Measurements from ENCODE around the gene FRMPD4.
"Not testable (repeated sequence)": the region's sequence is repeated elsewhere in the genome, so short reads cannot be mapped to it uniquely, and the experiment has no call there.

Gene FRMPD4

DNA sequence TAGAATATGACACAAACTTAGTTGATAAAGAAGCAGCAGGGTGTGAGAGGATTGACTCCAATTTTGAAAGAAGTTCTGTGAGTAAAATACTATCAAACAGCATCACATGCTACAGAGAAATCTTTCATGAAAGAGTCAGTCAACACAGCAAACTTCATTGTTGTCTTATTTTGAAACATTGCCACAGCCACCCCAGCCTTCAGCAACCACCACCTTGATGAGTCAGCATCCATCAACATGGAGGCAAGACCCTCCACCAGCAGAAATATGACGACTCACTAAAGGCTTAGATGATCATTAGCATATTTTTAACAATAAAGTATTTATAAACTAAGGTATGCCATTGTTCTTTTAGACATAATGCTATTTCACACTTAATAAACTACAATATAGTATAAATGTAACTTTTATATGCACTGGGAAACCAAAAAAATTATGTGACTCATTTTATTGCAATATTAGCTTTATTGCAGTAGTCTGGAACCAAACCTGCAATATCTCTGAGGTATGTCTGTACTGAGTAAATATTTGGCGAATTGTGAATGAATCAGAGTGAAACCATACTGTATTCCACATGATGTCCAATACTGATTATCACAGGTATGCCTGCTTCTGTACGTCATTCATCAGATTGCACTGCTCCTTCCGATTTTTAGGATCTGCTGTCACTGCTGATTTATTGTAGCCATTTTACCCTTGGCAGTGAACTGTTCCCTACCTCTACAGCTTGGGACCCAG lies 11.6 kb downstream of the FRMPD4 start:
- no peaks in the 10 kb centered on the region for H3K4me1 ChIP-seq (ENCODE audit: insufficient read depth, low read length)
- H3K27me3 ChIP-seq (ENCODE audit: insufficient read depth, low read length) = no peaks in the 10 kb centered on the region
- no peaks in the 10 kb centered on the region for H3K36me3 ChIP-seq (ENCODE audit: insufficient read depth, low read depth, low read length)
- no peak overlapping the region for H3K9ac ChIP-seq (ENCODE audit: low read depth, low read length)
- H3K9me3 ChIP-seq (ENCODE audit: insufficient read depth, low read depth, low read length) = no peaks in the 10 kb centered on the region
- no peak overlapping the region for H3K4me3 ChIP-seq (ENCODE audit: low read length)
- H3K27ac ChIP-seq (ENCODE audit: low read length) = no peak overlapping the region

DNA sequence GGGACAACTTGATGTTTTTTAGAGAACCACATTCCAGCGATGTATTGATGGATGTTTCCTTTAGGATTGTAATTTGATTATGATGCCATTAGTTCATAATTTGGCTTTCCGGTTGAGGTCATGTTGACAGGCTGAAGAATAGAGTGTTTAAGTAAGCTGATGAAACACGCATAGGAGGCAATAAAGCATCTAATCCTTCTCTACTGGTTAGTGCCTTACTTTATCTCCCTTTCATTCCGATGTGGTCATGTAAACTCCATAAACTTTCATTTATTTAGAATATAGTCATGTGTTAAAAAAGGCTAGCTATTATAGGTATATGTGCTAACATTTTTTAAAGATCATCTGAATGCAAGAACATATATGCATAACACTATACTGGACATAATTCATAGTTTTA lies 15.0 kb downstream of the FRMPD4 start:
- no peaks in the 10 kb centered on the region for H3K36me3 ChIP-seq (ENCODE audit: insufficient read depth, low read depth, low read length)
- no peak overlapping the region for H3K4me3 ChIP-seq (ENCODE audit: low read length)
- no peaks in the 10 kb centered on the region for H3K9me3 ChIP-seq (ENCODE audit: insufficient read depth, low read depth, low read length)
- no peak overlapping the region for H3K27ac ChIP-seq (ENCODE audit: low read length)
- H3K4me1 ChIP-seq (ENCODE audit: insufficient read depth, low read length) = no peaks in the 10 kb centered on the region
- no peak overlapping the region for H3K9ac ChIP-seq (ENCODE audit: low read depth, low read length)
- H3K27me3 ChIP-seq (ENCODE audit: insufficient read depth, low read length) = no peaks in the 10 kb centered on the region

DNA sequence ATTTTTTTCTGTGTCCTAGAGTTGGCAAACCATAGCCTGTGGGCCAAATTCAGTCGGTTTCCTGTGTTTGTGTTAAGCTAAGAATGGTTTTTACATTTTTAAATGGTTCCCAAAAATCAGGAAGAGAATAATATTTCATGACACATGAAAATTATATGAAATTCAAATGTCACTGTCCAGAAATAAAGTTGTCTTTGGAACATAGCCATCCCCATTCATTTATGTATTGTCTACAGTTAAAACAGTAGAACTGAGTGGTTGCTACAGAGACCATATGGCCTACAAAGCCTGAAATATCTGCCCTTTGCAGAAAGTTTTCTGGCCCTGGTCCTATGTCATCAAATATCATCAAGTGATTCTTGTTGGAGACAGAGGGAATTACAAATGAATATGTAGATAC lies 15.5 kb downstream of the FRMPD4 start:
- H3K4me3 ChIP-seq (ENCODE audit: low read length) = no peak overlapping the region
- H3K27ac ChIP-seq (ENCODE audit: low read length) = no peak overlapping the region
- no peaks in the 10 kb centered on the region for H3K36me3 ChIP-seq (ENCODE audit: insufficient read depth, low read depth, low read length)
- H3K9ac ChIP-seq (ENCODE audit: low read depth, low read length) = no peak overlapping the region
- H3K27me3 ChIP-seq (ENCODE audit: insufficient read depth, low read length) = no peaks in the 10 kb centered on the region
- no peaks in the 10 kb centered on the region for H3K9me3 ChIP-seq (ENCODE audit: insufficient read depth, low read depth, low read length)
- no peaks in the 10 kb centered on the region for H3K4me1 ChIP-seq (ENCODE audit: insufficient read depth, low read length)

DNA sequence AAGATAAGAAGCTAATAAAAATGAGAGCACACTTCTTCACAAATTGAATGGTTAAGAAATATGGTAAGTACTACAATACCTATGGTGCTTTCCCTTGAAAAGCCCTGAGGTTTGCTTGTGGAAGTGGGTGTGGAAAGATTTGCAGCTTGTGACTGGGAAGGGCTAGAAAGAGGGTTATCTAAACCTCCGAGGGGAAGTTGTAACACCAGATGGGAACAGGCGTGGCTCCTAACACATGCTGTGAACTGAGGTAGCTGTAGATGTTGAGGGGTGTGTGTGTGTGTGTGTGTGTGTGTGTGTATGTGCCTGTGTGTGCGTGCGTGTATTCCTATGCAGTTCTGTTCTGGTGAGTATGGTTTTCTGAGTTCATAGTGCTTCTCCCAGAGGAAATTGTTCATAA lies 21.5 kb downstream of the FRMPD4 start:
- no peak overlapping the region for H3K4me3 ChIP-seq (ENCODE audit: low read length)

DNA sequence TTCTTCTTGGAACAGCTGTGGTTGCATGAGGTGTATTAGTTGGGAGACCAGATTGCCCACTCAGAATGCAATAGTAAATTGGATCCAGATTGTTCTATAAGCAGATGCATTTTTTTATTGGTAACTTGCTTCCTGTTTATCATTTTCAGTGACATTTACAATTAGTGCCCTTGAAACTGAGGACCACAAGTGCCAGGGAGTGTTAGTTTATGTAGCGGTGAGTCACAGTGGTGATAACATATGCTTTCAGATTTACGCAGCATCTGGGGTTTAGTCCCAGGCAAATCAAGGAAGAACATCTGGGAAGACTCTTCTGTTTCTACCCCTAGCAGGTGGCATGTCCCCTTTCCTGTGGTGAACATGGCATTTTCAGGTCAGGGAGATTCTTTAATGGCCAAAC lies 24.1 kb downstream of the FRMPD4 start:
- Histone ChIP-seq H3K9me3 (ENCODE audit: insufficient read depth, low read depth, low read length) (no peaks in the 10 kb centered on the region), H3K36me3 (ENCODE audit: insufficient read depth, low read depth, low read length) (no peaks in the 10 kb centered on the region), H3K27me3 (ENCODE audit: insufficient read depth, low read length) (no peaks in the 10 kb centered on the region), H3K27ac (ENCODE audit: low read length) (no peak overlapping the region), H3K4me3 (ENCODE audit: low read length) (no peak overlapping the region), H3K9ac (ENCODE audit: low read depth, low read length) (no peak overlapping the region), H3K4me1 (ENCODE audit: insufficient read depth, low read length) (no peaks in the 10 kb centered on the region)

More for the DNA sequence above, 21.5 kb downstream of the FRMPD4 start:
- H3K9ac ChIP-seq (ENCODE audit: low read depth, low read length) = no peak overlapping the region
- H3K27me3 ChIP-seq (ENCODE audit: insufficient read depth, low read length) = no peaks in the 10 kb centered on the region
- H3K4me1 ChIP-seq (ENCODE audit: insufficient read depth, low read length) = no peaks in the 10 kb centered on the region
- no peaks in the 10 kb centered on the region for H3K36me3 ChIP-seq (ENCODE audit: insufficient read depth, low read depth, low read length)
- no peaks in the 10 kb centered on the region for H3K9me3 ChIP-seq (ENCODE audit: insufficient read depth, low read depth, low read length)
- H3K27ac ChIP-seq (ENCODE audit: low read length) = no peak overlapping the region

DNA sequence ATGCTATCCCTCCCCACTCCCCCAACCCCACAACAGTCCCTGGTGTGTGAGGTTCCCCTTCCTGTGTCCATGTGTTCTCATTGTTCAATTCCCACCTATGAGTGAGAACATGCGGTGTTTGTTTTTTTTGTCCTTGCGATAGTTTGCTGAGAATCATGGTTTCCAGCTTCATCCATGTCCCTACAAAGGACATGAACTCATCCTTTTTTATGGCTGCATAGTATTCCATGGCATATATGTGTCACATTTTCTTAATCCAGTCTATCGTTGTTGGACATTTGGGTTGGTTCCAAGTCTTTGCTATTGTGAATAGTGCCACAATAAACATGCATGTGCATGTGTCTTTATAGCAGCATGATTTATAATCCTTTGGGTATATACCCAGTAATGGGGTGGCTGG lies 25.9 kb downstream of the FRMPD4 start:
- H3K4me3 ChIP-seq (ENCODE audit: low read length); H3K9me3 ChIP-seq (ENCODE audit: insufficient read depth, low read depth, low read length); H3K9ac ChIP-seq (ENCODE audit: low read depth, low read length); H3K27me3 ChIP-seq (ENCODE audit: insufficient read depth, low read length); H3K36me3 ChIP-seq (ENCODE audit: insufficient read depth, low read depth, low read length); H3K27ac ChIP-seq (ENCODE audit: low read length); H3K4me1 ChIP-seq (ENCODE audit: insufficient read depth, low read length): not testable (repeated sequence)

DNA sequence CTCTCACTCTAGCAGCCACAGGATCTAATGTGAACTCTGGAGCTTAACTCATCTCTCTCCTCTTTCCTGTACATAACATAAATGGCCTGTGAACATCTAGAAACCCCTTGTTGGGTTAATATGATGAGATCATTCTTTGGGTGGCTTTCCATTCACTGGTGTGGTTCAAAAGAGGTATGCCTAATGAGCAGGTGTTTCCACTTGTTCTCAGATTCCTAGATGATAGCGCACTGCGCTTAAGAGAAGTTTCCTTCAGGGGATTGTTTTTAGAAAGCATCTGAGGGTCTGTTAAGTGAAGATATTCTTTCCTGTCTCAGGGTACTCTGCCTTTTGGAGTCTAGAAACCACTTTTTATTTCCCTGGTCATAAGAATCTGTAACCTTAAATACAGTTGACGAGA lies 32.5 kb downstream of the FRMPD4 start:
- Histone ChIP-seq H3K4me3 (ENCODE audit: low read length) (no peak overlapping the region), H3K9ac (ENCODE audit: low read depth, low read length) (no peak overlapping the region), H3K4me1 (ENCODE audit: insufficient read depth, low read length) (no peaks in the 10 kb centered on the region), H3K36me3 (ENCODE audit: insufficient read depth, low read depth, low read length) (no peaks in the 10 kb centered on the region), H3K27ac (ENCODE audit: low read length) (no peak overlapping the region), H3K27me3 (ENCODE audit: insufficient read depth, low read length) (no peaks in the 10 kb centered on the region), H3K9me3 (ENCODE audit: insufficient read depth, low read depth, low read length) (no peaks in the 10 kb centered on the region)

DNA sequence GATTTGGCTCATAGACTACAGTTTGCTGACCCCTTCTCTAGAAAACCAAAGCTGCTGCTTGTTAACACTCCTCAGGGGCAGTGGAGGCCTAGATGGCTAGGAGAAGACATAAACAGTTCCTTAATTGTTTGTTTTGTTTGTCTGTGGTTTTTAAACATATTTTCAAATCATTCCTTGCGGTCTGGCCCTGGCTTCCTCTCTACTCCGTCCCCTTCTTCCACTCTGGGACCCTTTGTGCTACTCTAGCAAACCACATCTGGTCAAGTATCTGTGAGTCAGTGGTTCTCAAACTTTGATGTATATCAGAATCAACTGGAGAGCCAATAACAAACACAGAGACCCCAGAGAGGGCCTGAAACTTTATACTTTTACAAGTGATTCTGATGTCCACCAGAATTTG lies 36.1 kb downstream of the FRMPD4 start:
- Histone ChIP-seq H3K4me3 (ENCODE audit: low read length) (no peak overlapping the region), H3K27ac (ENCODE audit: low read length) (no peak overlapping the region), H3K4me1 (ENCODE audit: insufficient read depth, low read length) (no peaks in the 10 kb centered on the region), H3K36me3 (ENCODE audit: insufficient read depth, low read depth, low read length) (no peaks in the 10 kb centered on the region), H3K9ac (ENCODE audit: low read depth, low read length) (no peak overlapping the region), H3K9me3 (ENCODE audit: insufficient read depth, low read depth, low read length) (no peaks in the 10 kb centered on the region), H3K27me3 (ENCODE audit: insufficient read depth, low read length) (no peaks in the 10 kb centered on the region)

DNA sequence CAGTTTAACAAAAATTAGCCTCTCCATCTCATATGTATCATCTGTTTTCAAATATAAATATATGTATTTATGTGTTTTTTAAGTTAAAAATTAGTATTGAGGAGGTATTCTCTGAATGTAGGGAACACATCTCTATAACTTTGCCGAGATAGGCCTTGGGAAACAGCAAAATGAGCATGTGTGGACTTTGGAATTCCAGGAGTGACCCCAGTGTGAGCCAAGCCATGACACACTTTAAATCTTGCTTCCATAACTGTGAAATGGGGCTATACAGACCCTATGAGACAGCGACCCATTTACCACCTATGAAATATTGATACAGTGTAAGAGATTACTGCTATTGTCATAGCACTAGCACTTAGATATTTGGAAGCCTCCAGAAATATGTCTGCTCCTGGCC lies 58.8 kb downstream of the FRMPD4 start:
- Histone ChIP-seq H3K4me3 (ENCODE audit: low read length) (no peak overlapping the region), H3K27me3 (ENCODE audit: insufficient read depth, low read length) (no peaks in the 10 kb centered on the region), H3K4me1 (ENCODE audit: insufficient read depth, low read length) (0 out of 2 replicates have a peak, but pooled peaks cover 4% of the 10 kb centered on the region), H3K9ac (ENCODE audit: low read depth, low read length) (no peak overlapping the region), H3K27ac (ENCODE audit: low read length) (no peak overlapping the region), H3K9me3 (ENCODE audit: insufficient read depth, low read depth, low read length) (no peaks in the 10 kb centered on the region), H3K36me3 (ENCODE audit: insufficient read depth, low read depth, low read length) (no peaks in the 10 kb centered on the region)

DNA sequence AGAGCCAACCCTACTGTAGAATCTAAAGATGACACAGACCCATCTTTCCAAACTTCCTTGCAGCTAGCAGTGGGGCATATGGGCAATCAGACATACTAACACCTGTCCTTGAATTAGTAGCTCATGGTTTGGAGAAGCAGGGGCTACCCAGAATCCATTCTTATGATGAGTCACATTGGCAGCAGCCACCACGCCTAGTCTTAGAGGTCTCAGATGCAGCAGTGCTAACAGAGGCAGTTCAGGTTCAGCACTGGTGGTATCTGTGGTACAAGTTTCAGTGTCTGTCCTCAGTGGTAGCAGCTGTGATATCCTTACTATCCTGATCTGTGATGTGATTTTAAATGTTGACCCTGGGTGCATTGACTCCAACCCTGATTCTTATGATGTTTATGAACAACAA lies 68.1 kb downstream of the FRMPD4 start:
- no peak overlapping the region for H3K4me3 ChIP-seq (ENCODE audit: low read length)
- no peaks in the 10 kb centered on the region for H3K36me3 ChIP-seq (ENCODE audit: insufficient read depth, low read depth, low read length)
- no peaks in the 10 kb centered on the region; the same call in 1 of the 2 replicates for H3K4me1 ChIP-seq (ENCODE audit: insufficient read depth, low read length)
- no peak overlapping the region for H3K9ac ChIP-seq (ENCODE audit: low read depth, low read length)
- no peaks in the 10 kb centered on the region for H3K9me3 ChIP-seq (ENCODE audit: insufficient read depth, low read depth, low read length)
- no peaks in the 10 kb centered on the region for H3K27me3 ChIP-seq (ENCODE audit: insufficient read depth, low read length)
- no peak overlapping the region for H3K27ac ChIP-seq (ENCODE audit: low read length)

DNA sequence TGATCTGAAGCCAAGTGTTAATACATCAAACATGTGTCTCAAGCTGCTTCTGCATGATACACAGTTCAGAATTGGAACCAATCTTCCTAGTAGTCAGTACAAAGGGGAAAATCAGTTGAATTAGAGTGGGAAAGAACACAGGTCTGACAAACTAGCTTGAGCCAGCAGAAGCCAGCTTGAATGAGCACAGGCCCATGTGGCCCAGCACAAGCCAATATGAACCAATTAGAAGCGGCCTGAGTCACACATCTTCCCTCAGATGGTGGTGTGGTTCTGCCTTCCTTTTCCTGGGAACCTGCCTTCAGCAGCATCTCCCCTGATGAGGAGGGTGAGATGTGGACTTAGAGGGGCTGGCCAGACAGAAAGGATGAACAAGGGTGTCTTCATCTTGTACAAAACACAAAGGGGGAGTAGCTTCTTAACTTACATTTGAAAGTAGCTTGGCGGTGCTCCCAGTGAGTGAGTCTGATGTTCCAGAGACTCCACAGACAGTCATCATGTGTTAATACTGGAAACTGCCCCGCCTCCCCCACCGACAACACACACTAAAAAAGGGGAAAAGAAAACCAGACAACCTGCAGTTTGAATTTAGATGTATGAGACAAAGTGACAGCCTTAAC lies 72.0 kb downstream of the FRMPD4 start:
- Histone ChIP-seq H3K27me3 (ENCODE audit: insufficient read depth, low read length) (no peaks in the 10 kb centered on the region), H3K27ac (ENCODE audit: low read length) (no peak overlapping the region), H3K4me1 (ENCODE audit: insufficient read depth, low read length) (no peaks in the 10 kb centered on the region)

DNA sequence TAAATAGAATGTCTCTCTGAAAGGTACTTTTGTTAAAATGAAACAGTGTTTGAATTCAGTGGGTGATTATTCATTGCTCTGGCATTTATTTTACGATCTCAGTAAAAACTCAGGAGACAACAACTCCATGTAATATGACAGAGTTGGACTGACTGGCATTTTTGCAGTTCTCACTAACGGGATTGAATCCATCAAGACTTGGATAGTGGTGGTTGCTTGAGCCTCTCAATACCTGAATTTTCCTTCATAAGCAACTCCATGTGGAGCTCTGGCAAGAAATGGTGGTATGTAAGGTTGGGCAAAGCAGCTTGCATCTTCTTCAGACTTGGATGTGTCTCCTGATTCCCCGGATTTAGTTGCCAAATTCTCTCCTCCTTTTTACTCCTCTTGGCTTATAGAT lies 72.7 kb downstream of the FRMPD4 start:
- Histone ChIP-seq H3K4me1 (ENCODE audit: insufficient read depth, low read length) (no peaks in the 10 kb centered on the region), H3K27me3 (ENCODE audit: insufficient read depth, low read length) (no peaks in the 10 kb centered on the region), H3K27ac (ENCODE audit: low read length) (no peak overlapping the region), H3K9ac (ENCODE audit: low read depth, low read length) (no peak overlapping the region), H3K4me3 (ENCODE audit: low read length) (no peak overlapping the region), H3K36me3 (ENCODE audit: insufficient read depth, low read depth, low read length) (no peaks in the 10 kb centered on the region), H3K9me3 (ENCODE audit: insufficient read depth, low read depth, low read length) (no peaks in the 10 kb centered on the region)

More for the DNA sequence above, 72.0 kb downstream of the FRMPD4 start:
- Histone ChIP-seq H3K9ac (ENCODE audit: low read depth, low read length) (no peak overlapping the region), H3K9me3 (ENCODE audit: insufficient read depth, low read depth, low read length) (no peaks in the 10 kb centered on the region), H3K36me3 (ENCODE audit: insufficient read depth, low read depth, low read length) (no peaks in the 10 kb centered on the region), H3K4me3 (ENCODE audit: low read length) (no peak overlapping the region)
